Spinal cord (tissue), 10 donors: ENCODE results near the gene ESRRB. TPM values are rescaled to one million over a fixed set of nuclear protein-coding genes. Genes with fewer than 3 reads are reported as not detected.

Source experiments
- DNase-seq, 6 donors: peaks; one replicate each; pipeline versions ENCODE4 v3.0.0 to v3.0.0-alpha.2; 2013 to 2015; ENCODE audit warnings: low spot score in 6 of 6, low read depth in 4 of 6
- H3K27ac ChIP-seq: one replicate; pipeline ENCODE4 v1.5.1; 2013; ENCODE audit warnings: low read depth, low read length, control low read depth
- H3K27me3 ChIP-seq: one replicate; pipeline ENCODE4 v1.6.1; 2013; ENCODE audit warnings: low read length; ENCODE audit not compliant: control insufficient read depth, insufficient read depth
- H3K36me3 ChIP-seq: one replicate; pipeline ENCODE4 v1.6.1; 2013; ENCODE audit warnings: low read length; ENCODE audit not compliant: control insufficient read depth, insufficient read depth
- H3K4me1 ChIP-seq: one replicate; pipeline ENCODE4 v1.6.1; 2013; ENCODE audit warnings: low read length; ENCODE audit not compliant: control insufficient read depth, insufficient read depth
- H3K4me3 ChIP-seq: one replicate; pipeline ENCODE4 v1.5.1; 2013; ENCODE audit warnings: low read depth, low read length, control low read depth
- H3K9me3 ChIP-seq: one replicate; pipeline ENCODE4 v1.6.1; 2013; ENCODE audit warnings: low read length; ENCODE audit not compliant: control insufficient read depth, insufficient read depth
- WGBS: methylation state at CpG from one replicate; pipeline ENCODE4 v1.1.5; 2013; ENCODE audit warnings: missing lambda C conversion rate; ENCODE audit not compliant: insufficient coverage; 5-methylcytosine and 5-hydroxymethylcytosine counted together
- polyA plus RNA-seq, 2 donors: library from polyadenylated mRNA; unstranded; fragments of 120-200 nt; gene quantifications; one replicate each; pipeline ENCODE4 v1.2.1, GENCODE V29; 2013; ENCODE audit not compliant: insufficient read length in 2 of 2
- total RNA-seq, 2 donors: library from RNA; depleted of rRNA in 1 of 2; stranded (reverse); fragments of 120-200 nt in 1 of 2; fragments of >200 nt in 1 of 2; gene quantifications; one replicate each; pipeline versions ENCODE4 v1.2.3 to v1.2.4, GENCODE V29; 2013 to 2014
- donor health status: healthy.

Gene ESRRB
- total and polyA plus RNA-seq, 4 donors: 0.99 to 5.6 (median 3.5) TPM

DNA sequence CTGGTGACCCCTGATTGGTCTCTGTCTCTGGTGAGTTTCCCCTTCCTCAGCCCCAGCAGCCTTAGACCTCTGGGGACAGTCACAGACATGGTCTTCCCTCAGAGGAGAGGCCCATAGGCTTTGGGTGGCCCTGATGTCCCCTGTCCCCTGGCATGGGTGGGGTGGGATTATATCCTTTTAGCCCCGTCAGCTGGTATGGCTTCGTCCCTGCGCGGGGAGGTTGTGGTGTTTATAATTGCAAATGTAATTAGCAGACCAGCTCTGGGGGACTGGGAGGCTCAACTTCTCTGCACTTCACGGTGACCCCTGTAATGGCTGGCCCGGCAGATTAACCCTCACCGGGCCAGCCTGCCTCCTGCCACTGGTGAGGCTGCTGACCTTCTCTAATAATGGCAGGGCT lies 5.1 kb downstream of the ESRRB start:
- no peak for DNase-seq
- Histone ChIP-seq H3K4me3 (no peak overlapping the region), H3K36me3 (no peaks in the 10 kb centered on the region), H3K9me3 (no peaks in the 10 kb centered on the region), H3K27ac (no peak overlapping the region), H3K27me3 (peaks cover 83% of the 10 kb centered on the region), H3K4me1 (peaks cover 20% of the 10 kb centered on the region)
- WGBS: 32% methylated on average over 7 of the region's 7 CpGs

DNA sequence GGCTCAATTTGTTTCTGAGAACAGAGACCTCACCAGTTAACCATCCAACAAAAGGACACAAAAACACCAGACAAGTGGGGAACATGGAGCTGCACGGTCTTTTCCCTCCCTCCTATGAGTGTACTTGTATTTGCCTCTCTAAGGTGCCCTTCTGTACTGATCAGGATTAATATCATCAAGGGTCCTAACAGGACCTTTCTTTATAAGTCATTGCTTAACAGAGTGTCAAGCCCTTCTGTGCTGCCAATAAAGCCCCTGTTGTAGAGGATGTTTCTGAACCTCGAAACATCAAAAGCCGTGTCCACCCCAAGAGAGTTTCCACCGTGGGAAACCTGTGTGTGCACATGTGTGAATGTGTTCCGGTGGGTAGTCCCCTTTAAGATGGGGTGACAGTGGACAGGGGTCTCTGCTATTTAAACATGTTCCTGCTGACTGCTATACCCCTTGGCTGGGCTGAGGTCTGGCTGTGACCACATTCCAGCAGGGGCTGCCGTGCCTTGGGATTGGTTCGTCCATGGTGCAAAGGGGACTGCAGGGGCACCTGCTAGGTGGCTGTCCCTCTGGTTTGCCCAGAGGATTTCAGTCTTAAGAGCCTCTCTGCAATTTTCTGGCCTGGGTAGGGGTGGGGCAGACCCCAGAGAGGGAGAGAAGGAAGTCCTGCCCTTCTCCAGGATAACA lies 6.0 kb downstream of the ESRRB start:
- Histone ChIP-seq H3K27me3 (peaks cover 76% of the 10 kb centered on the region), H3K4me3 (no peak overlapping the region), H3K36me3 (no peaks in the 10 kb centered on the region), H3K4me1 (peaks cover 13% of the 10 kb centered on the region), H3K27ac (no peak overlapping the region), H3K9me3 (no peaks in the 10 kb centered on the region)
- WGBS: 72% methylated on average over 6 of the region's 7 CpGs
- no peak for DNase-seq

DNA sequence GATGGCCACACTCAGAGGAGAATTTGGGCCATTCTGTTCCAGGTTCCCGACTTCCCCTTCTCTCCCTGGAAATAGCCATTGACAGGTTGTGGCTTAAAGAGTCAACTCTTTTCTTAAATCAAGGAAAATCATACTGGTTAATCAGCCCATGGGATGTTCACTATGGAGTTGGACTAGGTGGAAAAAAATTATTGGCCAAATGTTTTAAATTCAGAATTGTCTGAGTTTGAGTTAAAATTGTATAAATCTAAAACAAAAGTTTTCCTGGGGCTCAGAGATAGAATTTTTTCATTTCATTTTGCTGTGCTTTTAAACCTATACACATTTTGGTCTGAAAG lies 6.5 kb downstream of the ESRRB start:
- peaks cover 75% of the 10 kb centered on the region for H3K27me3 ChIP-seq
- peaks cover 13% of the 10 kb centered on the region for H3K4me1 ChIP-seq
- DNase-seq: no peak
- no peaks in the 10 kb centered on the region for H3K36me3 ChIP-seq
- no peak overlapping the region for H3K27ac ChIP-seq
- no CpG with 5 or more reads among the region's 1 CpG for WGBS
- H3K9me3 ChIP-seq: no peaks in the 10 kb centered on the region
- no peak overlapping the region for H3K4me3 ChIP-seq

DNA sequence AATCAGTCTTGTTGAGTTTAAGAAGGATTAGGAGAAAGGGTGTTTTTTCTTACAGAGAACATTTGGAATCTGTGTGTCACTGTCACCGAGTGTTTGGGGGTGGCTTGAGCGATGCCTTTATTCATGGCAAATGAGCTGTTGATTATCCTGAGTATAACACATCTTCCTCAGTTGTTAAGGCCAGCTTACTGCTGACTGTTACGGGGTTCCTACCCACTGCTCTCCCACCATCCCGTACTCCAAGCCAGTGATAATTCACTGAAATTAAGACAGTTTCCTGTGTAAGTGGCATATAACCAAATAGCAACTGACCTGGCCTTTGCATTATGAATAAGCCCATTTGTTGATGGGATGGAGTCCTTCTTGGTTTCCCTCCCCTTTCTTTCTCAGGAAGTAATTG lies 9.5 kb downstream of the ESRRB start:
- Histone ChIP-seq H3K27me3 (peaks cover 46% of the 10 kb centered on the region), H3K9me3 (no peaks in the 10 kb centered on the region), H3K27ac (no peak overlapping the region), H3K36me3 (no peaks in the 10 kb centered on the region), H3K4me3 (no peak overlapping the region), H3K4me1 (peaks cover 12% of the 10 kb centered on the region)
- WGBS: 33% methylated on average over 2 of the region's 4 CpGs
- no peak for DNase-seq

DNA sequence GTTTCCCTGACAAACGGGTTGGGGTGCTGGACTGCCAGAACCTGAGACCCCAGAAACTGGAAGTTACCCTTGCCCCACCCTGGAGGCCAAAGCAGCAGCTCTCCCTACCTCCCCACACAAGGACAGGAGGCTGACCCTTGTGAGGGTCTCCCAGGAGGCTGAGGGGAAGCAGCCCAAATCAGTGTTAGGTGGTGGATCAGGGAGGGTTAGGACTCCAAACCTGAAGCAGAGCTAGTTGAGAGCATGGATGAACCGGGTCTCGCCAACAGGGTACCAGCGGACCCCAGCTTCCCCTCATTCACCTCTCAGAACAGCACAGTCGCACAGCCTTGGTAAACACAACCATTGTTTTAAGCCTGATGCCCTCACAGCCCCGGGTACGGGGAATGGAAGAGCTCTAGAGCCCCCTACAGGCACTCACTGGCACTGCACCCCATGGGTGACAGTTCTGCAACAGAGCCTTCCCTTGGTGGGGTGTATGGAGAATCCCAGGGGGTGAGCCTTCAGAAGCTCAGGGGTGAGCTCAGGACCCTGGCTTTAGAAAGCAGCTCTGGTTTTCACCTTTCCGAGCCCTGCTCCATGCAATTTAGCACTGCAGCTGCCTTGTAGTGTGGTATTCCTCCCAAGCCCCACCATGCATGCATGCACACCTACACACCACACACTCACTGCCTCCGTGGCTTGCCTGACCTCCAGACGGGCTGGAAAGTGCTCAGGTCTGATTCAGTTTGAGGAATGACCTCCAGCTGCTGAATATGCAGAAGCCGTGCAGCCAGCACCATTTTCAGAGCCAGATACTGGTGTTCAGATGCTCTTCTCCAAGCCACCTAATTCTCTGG lies 11.2 kb downstream of the ESRRB start:
- peaks cover 29% of the 10 kb centered on the region for H3K27me3 ChIP-seq

DNA sequence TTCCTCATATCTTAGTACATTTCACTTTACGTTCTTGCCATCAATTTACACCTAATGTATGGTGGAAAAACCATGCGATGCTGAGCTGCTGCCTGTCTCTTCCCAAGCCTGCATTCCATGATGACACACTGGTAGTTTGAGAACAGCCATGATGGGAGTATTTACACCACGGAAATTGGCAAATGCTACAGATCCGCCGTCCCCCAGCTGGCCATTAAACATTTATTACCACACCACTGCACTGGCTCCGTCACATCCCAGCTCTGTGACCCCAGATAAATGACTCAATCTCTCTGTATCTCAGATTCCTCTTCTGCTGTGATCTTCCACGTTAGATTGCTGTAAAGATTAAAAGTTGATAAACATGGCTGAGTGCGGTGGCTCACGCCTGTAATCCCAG lies 13.9 kb downstream of the ESRRB start:
- Histone ChIP-seq H3K9me3 (no peaks in the 10 kb centered on the region), H3K36me3 (no peaks in the 10 kb centered on the region), H3K27me3 (peaks cover 11% of the 10 kb centered on the region), H3K4me1 (peaks cover 9% of the 10 kb centered on the region), H3K27ac (no peak overlapping the region), H3K4me3 (no peak overlapping the region)
- no peak for DNase-seq
- 85% methylated on average over 4 of the region's 9 CpGs for WGBS

More for the DNA sequence above, 11.2 kb downstream of the ESRRB start:
- no peak overlapping the region for H3K4me3 ChIP-seq
- DNase-seq: peak; percentile 33 to 92 (median 52)
- H3K27ac ChIP-seq: no peak overlapping the region
- no peaks in the 10 kb centered on the region for H3K9me3 ChIP-seq
- H3K36me3 ChIP-seq: no peaks in the 10 kb centered on the region
- 19% methylated on average over 8 of the region's 11 CpGs for WGBS
- H3K4me1 ChIP-seq: peaks cover 9% of the 10 kb centered on the region

DNA sequence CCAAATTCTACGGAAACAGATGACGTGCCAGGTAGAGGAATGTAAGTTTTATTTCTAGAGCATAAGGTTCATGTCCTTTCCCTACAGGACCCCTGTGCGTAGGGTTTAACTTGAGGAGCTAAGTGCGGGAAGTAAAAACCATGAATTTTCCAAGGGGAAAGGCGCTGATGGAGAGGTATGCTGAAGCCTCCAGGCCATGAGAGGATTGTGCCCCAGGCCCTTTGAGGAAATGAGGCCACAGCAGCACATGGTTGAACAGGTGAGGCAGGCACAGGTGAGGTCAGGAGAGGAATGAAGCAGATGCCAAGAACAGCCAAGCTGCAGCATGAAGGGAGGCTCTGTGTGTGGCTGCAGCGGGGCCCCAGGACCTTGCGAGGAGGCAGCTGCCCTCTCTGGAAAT lies 14.7 kb downstream of the ESRRB start:
- H3K4me3 ChIP-seq: no peak overlapping the region
- peaks cover 9% of the 10 kb centered on the region for H3K4me1 ChIP-seq
- WGBS: 96% methylated on average over 5 of the region's 7 CpGs
- no peaks in the 10 kb centered on the region for H3K9me3 ChIP-seq
- H3K36me3 ChIP-seq: no peaks in the 10 kb centered on the region
- H3K27ac ChIP-seq: no peak overlapping the region
- no peak for DNase-seq
- H3K27me3 ChIP-seq: peaks cover 9% of the 10 kb centered on the region

DNA sequence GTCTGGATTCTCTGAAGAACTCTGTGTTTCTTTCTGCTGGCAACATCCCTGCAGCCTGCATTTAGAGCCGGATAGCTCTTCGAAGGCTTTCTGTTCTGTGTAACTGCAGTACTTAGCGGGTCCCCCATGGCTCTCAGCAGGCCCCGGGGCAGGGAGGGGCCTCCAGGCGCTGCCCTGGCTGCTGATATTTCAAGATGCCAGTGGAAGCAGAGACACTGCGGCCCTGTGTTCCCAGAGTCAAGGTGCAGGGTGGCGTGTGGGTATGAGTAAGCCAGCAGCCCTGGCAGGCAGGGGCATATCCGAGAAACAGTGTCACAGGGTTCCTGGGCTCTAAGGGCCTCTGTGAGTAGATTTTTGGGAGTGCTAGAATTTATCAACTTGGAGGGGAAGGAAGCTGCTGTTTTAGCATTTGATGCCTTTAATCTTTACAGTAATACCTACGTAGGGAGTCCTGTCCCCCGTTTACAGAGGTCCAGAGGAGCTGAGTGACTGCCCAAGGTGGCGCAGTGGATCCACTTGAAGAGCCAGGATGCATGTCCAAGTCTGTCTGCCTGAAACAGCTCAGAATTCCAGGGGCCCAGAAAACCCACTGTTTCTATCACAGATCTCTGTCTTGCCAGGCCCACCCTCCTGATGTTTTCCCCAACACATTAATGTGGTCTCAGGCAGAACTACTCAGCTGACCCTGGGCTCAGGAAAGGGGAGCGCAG lies 16.2 kb downstream of the ESRRB start:
- Histone ChIP-seq H3K36me3 (no peaks in the 10 kb centered on the region), H3K27me3 (peaks cover 3% of the 10 kb centered on the region), H3K27ac (no peak overlapping the region), H3K4me1 (peaks cover 4% of the 10 kb centered on the region), H3K4me3 (no peak overlapping the region), H3K9me3 (no peaks in the 10 kb centered on the region)
- no peak for DNase-seq
- WGBS: 59% methylated on average over 11 of the region's 12 CpGs

DNA sequence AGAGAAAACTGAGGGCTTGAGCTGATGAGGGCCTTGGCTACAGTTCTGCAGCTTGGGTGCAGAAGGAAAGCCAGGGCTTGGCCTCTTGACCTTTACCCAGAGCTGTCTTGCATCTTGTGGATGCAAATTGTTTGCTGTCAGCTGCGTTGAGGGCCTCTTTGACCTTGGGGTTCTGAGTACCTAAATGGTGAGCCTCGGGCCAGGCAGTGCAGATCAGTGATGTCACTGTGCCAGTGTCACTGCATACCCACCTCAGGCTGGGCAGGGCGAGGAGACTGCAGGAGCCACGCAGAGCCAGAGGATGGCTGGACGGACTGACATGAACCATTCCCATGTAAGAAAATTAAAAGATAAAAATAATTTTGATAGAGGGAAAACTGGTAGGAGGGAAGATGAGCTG lies 18.6 kb downstream of the ESRRB start:
- Histone ChIP-seq H3K4me1 (no peaks in the 10 kb centered on the region), H3K27ac (no peak overlapping the region), H3K9me3 (no peaks in the 10 kb centered on the region), H3K27me3 (peaks cover 2% of the 10 kb centered on the region), H3K4me3 (no peak overlapping the region), H3K36me3 (no peaks in the 10 kb centered on the region)
- WGBS: 65% methylated on average over 2 of the region's 5 CpGs
- DNase-seq: no peak
